Medulla oblongata (tissue), 1 donor: ENCODE data around the gene MYADML2.

Experiments
- DNase-seq: peaks from one replicate; pipeline ENCODE4 v3.0.0-alpha.2; 2015; ENCODE audit errors: extremely low spot score

The MYADML2 gene

DNA sequence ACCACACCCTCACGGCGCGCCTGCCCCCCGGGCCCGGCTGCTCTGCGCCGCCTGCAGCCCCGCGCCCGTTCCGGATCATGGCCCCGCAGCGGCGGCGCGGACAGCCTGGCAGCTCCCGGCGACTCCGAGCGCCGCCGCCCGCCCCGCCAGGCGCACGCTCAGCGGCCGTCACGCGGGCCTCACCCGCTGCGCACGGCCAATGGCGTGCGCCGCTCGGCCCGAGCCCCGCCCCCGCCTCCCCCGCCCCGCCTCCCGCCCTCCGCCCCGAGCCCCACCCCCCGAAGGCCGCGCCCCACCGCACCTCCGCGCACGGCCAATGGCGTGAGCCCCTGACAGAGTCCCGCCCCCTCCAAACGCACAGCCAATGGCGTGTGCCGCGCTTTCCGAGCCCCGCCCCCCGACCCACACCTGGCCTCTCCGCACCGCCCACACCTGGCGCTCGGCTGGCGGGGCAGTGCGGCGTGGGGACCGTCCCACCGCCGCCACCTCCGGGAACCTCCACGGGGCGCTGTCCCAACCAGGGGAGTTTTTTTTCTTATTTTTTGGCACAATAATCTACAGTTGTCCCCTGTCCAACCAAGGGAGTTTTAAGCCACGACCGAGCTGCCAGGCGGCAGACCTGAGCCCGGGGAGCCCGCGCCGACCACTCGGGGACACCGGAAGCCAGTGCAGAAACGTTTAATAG is 35.6 kb downstream of the MYADML2 start, which contains the start of gene PCYT2:
PCYT2 (minus strand) TSS at position 123 of the 685 bp plus-strand sequence; CDS start at position 79, 44 bp downstream.
- DNase-seq = peak; percentile 94

DNA sequence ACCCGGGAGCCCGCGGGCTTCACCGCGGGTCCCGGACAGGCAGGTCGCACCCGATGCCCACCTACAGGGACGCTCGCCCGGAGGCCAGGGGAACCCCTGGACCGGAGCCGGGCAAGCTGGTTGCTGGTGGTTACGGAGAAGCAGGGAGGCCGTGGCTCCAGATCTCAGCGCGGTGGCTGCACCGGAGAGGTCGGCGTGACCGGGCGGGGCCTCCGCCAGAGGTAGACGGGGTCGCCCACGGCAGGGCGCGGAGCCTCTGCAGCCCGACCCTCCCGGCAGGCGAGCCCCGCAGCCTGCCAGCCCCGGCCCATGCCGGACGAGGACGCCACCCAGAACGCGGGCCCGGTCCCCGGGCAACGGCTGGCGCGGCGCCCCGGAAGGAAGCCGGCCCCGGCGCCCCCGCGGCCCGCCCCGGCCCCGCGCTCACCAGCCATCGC is 36.2 kb downstream of the MYADML2 start:
- no peak for DNase-seq

GRCh38 chr17:81909966-81910839 is 36.8 kb downstream of the MYADML2 start:
- no peak for DNase-seq

- no peak for DNase-seq
Observed at GRCh38 chr17:81909231-81909630, 37.8 kb downstream of the MYADML2 start.

GRCh38 chr17:81908793-81909192 is 38.2 kb downstream of the MYADML2 start:
- DNase-seq = no peak

DNA sequence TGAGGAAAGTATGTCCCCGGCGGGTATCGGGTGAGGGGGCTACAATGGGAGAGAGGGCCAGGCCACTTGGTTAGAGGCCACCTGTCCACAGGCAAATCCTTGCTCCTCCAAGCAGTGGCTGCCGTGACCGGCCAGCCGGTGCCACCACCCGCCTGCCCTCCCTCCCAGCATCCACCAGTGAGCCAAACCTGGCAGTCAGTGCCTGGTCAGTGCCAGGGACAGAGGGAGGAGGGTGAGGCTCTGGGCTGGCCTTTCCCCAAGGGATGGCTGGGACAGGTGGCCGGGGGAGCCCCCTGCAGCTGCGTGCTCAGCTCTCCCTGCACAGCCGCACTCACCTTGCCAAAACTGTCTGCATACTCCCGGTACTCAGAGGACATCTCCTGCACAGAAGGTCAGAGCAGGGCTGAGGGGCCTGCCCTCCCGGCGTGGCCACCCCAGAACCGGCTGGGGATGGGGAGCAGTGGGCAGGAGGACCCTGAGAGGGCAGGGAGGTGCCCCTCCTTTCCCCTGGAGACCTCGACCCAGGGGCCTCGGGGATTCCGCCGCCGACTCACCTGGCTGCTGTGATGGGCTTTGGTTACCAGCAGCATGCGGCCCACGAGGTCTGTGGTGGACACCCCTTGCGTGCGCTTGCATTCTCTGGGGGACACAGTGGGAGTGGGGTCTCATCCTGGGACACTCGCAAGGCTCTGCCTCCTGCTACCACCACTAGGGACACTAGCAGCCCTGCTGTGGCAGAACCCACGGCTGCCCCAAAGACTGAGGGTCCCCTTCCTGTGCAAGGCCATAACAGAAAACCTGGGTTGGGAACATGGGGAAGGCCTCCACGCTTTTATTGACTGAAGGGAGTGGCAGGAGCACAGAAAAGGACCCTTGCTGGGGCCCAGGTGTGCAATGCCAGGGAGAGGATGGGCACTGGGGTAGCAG is 39.6 kb downstream of the MYADML2 start:
- DNase-seq = no peak

GRCh38 chr17:81906476-81907218 is 40.4 kb downstream of the MYADML2 start:
- no peak for DNase-seq

DNA sequence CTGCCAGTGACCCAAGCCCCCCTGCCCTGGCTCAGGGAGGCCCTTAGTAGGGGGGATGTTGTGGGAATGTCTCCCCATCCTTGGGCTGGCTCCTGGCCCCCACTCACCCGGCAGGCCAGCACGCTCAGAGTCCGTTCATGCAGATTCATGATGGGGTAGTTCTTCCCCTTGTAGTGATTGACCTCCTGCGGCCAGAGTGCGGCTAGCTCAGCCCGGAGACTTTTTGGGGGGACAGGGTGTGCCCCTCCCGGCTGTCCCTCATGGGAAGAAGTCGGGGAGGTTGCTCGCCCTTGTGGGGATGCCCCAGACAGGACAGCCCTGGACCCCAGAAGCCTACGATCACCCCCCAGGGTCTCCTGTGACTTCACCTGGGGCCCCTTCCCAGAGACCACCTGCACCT is 41.0 kb downstream of the MYADML2 start:
- no peak for DNase-seq

DNA sequence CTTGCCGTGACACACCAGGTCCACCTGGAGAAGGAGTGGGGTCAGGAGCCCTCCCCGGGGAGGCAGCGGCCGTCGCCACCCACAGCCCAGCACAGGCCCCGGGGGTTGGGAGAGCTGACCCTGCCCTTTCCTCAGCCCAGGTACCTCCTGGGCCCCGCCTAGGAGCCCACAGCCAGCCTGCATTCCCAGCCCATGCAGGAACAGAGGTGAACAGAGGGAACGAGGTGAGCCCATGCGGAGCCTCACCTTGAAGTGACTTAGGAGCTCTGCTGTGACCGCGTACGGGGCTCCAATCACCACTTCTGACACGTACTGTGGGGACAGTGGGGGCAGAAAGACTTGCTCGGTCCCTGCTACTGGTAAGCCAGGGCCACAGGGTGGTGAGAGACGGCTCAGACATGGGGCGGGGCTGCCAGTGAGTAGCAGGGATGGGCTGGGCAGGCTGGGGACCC is 41.6 kb downstream of the MYADML2 start:
- no peak for DNase-seq

DNA sequence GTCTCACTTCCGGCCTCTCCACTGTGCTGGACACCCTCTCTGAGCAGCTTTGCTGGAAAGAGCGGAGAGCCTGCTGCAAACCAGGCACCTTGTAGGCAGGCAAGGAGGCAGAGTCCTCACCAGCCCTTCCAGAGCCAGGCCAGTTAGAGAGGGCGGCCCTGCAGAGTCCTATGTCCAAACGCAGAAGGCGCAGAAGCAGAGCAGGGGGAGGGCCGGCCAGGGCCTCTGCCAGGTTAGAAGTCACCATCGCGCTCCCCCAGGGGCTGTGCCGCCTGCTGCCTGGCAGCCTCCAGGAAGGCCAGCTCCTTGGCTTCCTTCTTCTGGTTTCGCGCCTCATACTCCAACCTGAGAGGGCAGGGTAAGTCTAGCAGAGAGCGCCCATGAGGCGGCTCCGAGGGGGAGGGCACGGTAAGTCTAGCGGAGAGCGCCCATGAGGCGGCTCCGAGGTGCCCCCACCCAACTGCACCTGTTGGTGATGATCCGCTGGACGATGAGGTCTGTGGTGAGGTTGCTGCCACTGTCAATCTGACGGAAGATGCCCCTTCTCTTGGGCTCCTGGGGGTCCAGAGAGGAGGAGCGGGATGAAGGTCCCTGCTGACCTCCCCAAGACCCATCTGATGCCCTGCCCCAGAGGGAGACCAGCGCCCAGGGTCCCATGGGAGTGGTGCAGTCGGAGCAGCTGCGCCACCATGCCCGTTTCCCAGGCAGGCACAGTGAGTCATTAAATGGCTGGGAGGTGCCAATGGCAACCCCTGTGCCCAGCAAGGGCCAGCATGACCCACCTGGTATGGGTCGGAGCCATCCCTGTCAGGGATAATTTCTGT is 42.2 kb downstream of the MYADML2 start:
- no peak for DNase-seq

GRCh38 chr17:81903896-81904599 is 43.0 kb downstream of the MYADML2 start:
- DNase-seq = no peak

GRCh38 chr17:81903415-81903831 is 43.6 kb downstream of the MYADML2 start:
- no peak for DNase-seq

DNA sequence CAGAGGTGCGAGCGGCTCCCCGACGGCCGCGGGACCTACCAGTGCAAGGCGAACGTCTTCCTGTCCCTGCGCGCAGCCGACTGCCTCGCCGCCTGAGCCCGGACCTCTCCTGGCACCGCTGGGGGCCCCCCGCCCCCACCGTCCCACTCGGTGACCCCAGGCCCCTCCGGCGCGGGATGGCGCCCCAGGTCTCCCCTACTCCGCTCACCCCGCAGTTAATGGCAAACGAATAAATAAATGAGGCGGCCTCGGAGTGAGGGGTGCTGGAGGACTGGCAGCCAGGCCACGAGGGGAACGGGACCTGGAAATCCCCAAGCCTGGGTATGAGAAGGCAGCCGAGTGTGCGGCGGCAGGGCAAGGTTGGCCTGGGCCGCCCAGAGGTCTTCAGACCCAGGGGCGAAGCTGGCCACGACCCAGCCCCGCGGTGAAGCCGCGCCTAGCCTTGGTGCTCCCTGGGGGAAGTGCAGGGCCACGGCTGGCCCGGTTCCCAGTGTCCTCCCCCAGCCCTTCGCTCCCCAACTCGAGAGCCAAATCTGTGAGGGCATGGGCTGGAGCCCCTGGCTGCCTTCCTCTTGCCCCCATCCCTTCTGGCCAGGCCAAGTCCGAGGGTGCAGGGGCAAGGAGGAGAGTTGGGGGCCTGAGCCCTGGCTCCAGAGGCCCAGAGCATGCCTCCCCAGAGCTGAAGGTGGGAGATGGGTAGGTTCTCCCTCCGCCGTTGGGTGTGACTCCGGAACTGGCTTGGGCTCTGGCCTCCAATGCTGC is 44.2 kb downstream of the MYADML2 start:
- no peak for DNase-seq

DNA sequence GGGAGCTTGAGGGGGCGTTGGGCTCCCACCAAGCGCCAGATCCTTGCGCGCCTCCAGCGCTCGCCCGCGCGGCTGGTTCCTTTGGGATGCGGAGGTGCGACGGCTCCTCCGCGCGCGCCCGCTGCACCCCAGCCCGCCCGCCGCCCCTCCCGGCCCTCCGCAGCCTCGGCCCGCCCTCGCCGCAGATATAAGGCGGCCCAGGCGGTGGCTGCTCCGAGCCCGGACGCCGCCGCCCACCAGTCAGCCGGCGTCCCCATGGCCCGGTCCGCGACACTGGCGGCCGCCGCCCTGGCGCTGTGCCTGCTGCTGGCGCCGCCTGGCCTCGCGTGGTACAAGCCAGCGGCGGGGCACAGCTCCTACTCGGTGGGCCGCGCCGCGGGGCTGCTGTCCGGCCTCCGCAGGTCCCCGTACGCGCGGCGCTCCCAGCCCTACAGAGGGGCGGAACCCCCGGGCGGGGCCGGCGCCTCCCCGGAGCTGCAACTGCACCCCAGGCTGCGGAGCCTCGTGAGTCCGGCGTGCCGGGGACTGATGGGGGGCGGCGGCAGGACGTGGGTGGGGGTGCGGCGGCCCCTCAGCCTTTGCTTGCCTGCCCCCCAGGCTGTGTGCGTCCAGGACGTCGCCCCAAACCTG is 44.9 kb downstream of the MYADML2 start, which contains the start of gene NPB:
NPB (plus strand) TSS at position 216 of the 630 bp plus-strand sequence; CDS start at position 256, 40 bp downstream.
- no peak for DNase-seq

DNA sequence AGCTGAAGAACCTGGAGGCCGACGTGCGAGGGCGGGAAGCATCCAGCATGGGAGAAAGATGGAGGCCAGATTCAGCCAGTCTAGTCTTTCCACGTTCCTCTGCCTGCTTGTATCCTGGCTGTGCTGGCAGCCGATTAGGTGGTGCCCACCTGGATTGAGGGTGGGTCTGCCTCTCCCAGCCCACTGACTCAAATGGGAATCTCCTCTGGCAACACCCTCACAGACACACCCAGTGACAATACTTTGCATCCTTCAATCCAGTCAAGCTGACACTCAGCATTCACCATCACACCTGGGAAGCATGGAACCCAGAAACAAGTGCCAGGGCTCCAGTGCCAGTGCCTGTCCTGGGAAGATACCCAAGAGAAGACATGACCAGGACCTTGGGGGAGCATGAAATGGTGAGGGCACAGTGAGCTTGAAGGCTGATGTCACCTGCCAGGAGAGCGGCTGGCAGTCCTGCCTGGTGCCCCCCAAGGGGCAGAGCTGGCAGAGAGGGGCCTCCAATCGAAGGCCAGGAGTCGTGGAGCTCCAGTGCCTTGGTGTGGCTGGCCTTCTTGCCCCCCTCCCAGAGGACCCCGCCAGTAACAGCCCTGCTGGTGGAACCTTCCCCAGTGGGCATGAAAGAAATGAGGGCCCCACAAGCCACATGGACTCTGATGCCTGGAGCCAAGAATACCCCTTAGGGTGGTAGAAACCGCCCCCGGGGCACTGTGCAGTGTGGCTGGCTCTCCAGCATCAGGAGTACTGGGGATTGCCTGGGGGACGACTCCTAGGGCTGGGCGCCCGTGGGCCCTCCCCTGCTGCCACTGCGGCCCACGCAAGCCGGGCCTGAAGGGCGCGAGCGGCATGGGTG is 45.6 kb downstream of the MYADML2 start:
- no peak for DNase-seq

DNA sequence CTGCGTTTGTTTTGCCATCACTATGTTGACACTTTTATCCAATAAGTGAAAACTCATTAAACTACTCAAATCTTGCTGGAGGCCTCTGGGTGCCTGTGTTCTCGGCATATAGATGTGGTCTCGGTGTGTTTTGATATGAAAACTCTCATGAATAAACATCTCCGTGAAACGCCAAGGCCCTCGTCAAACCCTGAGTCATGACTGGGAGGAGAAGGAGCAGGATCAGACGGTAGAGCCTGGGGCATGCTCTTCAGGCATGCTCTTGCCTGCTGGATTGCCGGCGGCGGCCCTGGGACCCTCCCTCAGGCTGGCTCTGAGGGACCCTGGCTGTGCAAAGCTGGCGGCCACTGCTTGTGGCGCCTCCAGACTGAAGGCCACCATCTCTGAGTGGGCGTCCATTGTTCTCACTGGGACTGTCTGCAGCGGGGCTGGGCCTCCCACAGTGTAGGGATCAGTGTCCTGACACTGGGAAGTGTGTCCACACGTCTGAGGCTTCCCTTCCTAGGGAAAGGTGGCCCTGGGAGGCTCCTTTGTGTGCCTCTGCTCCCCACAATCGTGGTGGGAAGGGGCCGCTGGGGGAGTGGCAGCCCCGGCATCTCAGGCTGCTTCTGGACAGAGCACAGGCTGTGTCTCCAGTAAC is 46.7 kb downstream of the MYADML2 start:
- DNase-seq = no peak
